K562 (cell line): ENCODE measurements around the gene DOCK3. TPM values are rescaled to one million over a fixed set of nuclear protein-coding genes. Genes with fewer than 3 reads are reported as not detected.
A peak's percentile ranks its signal among the peaks of the same experiment; 100 is the strongest.

Source experiments
- ATAC-seq: fragments of 200-7000 bp; cut with Tn5 transposase; 3 replicates; pipeline ENCODE4 v1.9.1; 2020; ENCODE audit warnings: moderate library complexity
- BruUV-seq: library from RNA; stranded (reverse); fragments of 400-500 nt; replicated peaks from 2 replicates; lab custom pipeline; 2021; lab: Mats Ljungman, UMichigan
- CTCF ChIA-PET: fragments of 300-600 bp; formaldehyde crosslinking; extraction: SDS; loops from one replicate; lab custom pipeline; 2021; ENCODE audit warnings: low intra/inter-chr PET ratio; lab: Yijun Ruan, JAX
- POLR2A ChIA-PET: fragments of 300-600, 350-650 bp; sonication (Branson Sonifier 250); formaldehyde crosslinking; extraction: SDS; loops from one replicate; lab custom pipeline; 2021; ENCODE audit warnings: antibody characterized with exemption, inconsistent platforms; lab: Yijun Ruan, JAX
- DNase-seq, 4 experiments: peaks; one replicate each; pipeline versions ENCODE4 v3.0.0 to v3.0.0-alpha.2; 2011 to 2018; ENCODE audit warnings: low spot score in 3 of 4, mixed read lengths in 3 of 4; ENCODE audit errors: extremely low read depth in 1 of 4
- FAIRE-seq: peaks from 2 replicates; lab custom pipeline; 2011; peaks lifted over from hg19 to GRCh38; lab: Jason Lieb, UNC
- H2AFZ ChIP-seq: 2 replicates; pipeline ENCODE4 v1.6.0; 2011; ENCODE audit warnings: low read depth, low read length, control low read depth, inconsistent platforms
- H3K27ac ChIP-seq: fragments of 200-600 bp; 3 replicates; pipeline ENCODE4 v1.8.0; 2011; ENCODE audit warnings: low read depth, mild to moderate bottlenecking, control low read depth, inconsistent platforms, low read length, moderate library complexity, mixed read lengths; ENCODE audit errors: extremely low read depth
- H3K27me3 ChIP-seq, 2 experiments: fragments of 300-600 bp in 1 of 2; 2 replicates in 1 of 2; 3 replicates in 1 of 2; pipeline versions ENCODE4 v1.6.0 to v1.8.0; 2011; ENCODE audit warnings: inconsistent platforms in 2 of 2, low read length in 2 of 2, mild to moderate bottlenecking in 1 of 2, mixed read lengths in 1 of 2, moderate library complexity in 1 of 2; ENCODE audit not compliant: control insufficient read depth in 2 of 2, insufficient read depth in 2 of 2
- H3K36me3 ChIP-seq: fragments of 300-600 bp; 3 replicates; pipeline ENCODE4 v1.8.0; 2011; ENCODE audit warnings: mild to moderate bottlenecking, low read length, inconsistent platforms; ENCODE audit not compliant: control insufficient read depth, insufficient read depth
- H3K4me1 ChIP-seq, 2 experiments: fragments of 200-600 bp in 1 of 2; replicated peaks in 1 of 2; 2 replicates in 1 of 2; 3 replicates in 1 of 2; pipeline versions ENCODE4 v1.5.1 to v1.8.0; 2011; ENCODE audit warnings: inconsistent platforms in 2 of 2, low read length in 2 of 2, mild to moderate bottlenecking in 1 of 2, mixed read lengths in 1 of 2, moderate library complexity in 1 of 2; ENCODE audit not compliant: control insufficient read depth in 2 of 2, insufficient read depth in 2 of 2
- H3K4me2 ChIP-seq: 2 replicates; pipeline ENCODE4 v1.6.1; 2011; ENCODE audit warnings: low read length, control low read depth, inconsistent platforms, mixed read lengths; ENCODE audit not compliant: insufficient read depth
- H3K4me3 ChIP-seq: fragments of 200-600 bp; sonication (generic), shearing (Covaris generic); 2 replicates; pipeline ENCODE4 v1.5.1; 2016; ENCODE audit warnings: control low read depth, inconsistent platforms
- H3K79me2 ChIP-seq: fragments of 200-600 bp; 3 replicates; pipeline ENCODE4 v1.8.0; 2011; ENCODE audit warnings: low read length, inconsistent platforms; ENCODE audit not compliant: control insufficient read depth, insufficient read depth
- H3K9ac ChIP-seq, 2 experiments: 2 replicates each; pipeline versions ENCODE4 v1.6.0 to v1.6.1; 2011; ENCODE audit warnings: low read depth in 2 of 2, low read length in 2 of 2, control low read depth in 1 of 2, inconsistent platforms in 1 of 2, mild to moderate bottlenecking in 1 of 2, mixed read lengths in 1 of 2; ENCODE audit not compliant: insufficient read depth in 1 of 2
- H3K9me1 ChIP-seq: one replicate; pipeline ENCODE4 v1.6.0; 2011; ENCODE audit warnings: inconsistent platforms, mild to moderate bottlenecking, low read length, moderate library complexity; ENCODE audit not compliant: control insufficient read depth, insufficient read depth
- H3K9me3 ChIP-seq: replicated peaks from 2 replicates; pipeline ENCODE4 v1.5.1; 2011; ENCODE audit warnings: low read depth, low read length, inconsistent platforms; ENCODE audit not compliant: control insufficient read depth, insufficient read depth
- H4K20me1 ChIP-seq: replicated peaks from 2 replicates; pipeline ENCODE4 v1.6.1; 2011; ENCODE audit warnings: low read length, inconsistent platforms, mixed read lengths; ENCODE audit not compliant: control insufficient read depth, insufficient read depth
- CTBP1 ChIP-seq: fragments of 450-650 bp; IDR thresholded peaks from 2 replicates; pipeline ENCODE4 v1.6.1; 2016; ENCODE audit warnings: borderline replicate concordance
- GATA2 ChIP-seq: sonication (generic); formaldehyde crosslinking; IDR thresholded peaks from 2 replicates; pipeline ENCODE4 v1.4.0; 2020; ENCODE audit warnings: mild to moderate bottlenecking, missing genetic modification reagents
- HNRNPLL ChIP-seq: fragments of 200-400 bp; formaldehyde crosslinking; IDR thresholded peaks from 2 replicates; pipeline ENCODE4 v1.6.1; 2017; ENCODE audit warnings: low read length, low read depth, mild to moderate bottlenecking; ENCODE audit not compliant: poor library complexity, severe bottlenecking
- KAT8 ChIP-seq: fragments of 450-650 bp; IDR thresholded peaks from 2 replicates; pipeline ENCODE4 v1.6.1; 2016; ENCODE audit warnings: low read depth, mild to moderate bottlenecking
- MAZ ChIP-seq, 2 experiments: fragments of 450-650 bp in 1 of 2; sonication (generic) in 1 of 2; formaldehyde crosslinking; IDR thresholded peaks in 1 of 2; conservative IDR thresholded peaks in 1 of 2; 2 replicates each; pipeline versions ENCODE4 v1.4.0 to v1.5.0; 2020; ENCODE audit warnings: mild to moderate bottlenecking in 1 of 2, missing genetic modification reagents in 1 of 2
- MYC ChIP-seq, 2 experiments: fragments of 250-450 bp in 1 of 2; sonication (Bioruptor Pico) in 1 of 2; IDR thresholded peaks; 2 replicates each; pipeline versions ENCODE4 v1.5.1 to v1.6.1; 2012 to 2021; ENCODE audit warnings: low read depth in 2 of 2, borderline replicate concordance in 1 of 2, improper control_type of control experiment in 1 of 2, low read length in 1 of 2, mild to moderate bottlenecking in 1 of 2, moderate library complexity in 1 of 2
- NCOR1 ChIP-seq: fragments of 450-650 bp; IDR thresholded peaks from 2 replicates; pipeline ENCODE4 v1.6.1; 2016; ENCODE audit warnings: mild to moderate bottlenecking, moderate library complexity
- PHB ChIP-seq: fragments of 250-450 bp; sonication (Bioruptor Pico); IDR thresholded peaks from 2 replicates; pipeline ENCODE4 v1.5.0; 2021
- PHB2 ChIP-seq: fragments of 450-650 bp; IDR thresholded peaks from 2 replicates; pipeline ENCODE4 v1.6.1; 2017; ENCODE audit warnings: low read depth
- POLR2H ChIP-seq: IDR thresholded peaks from 2 replicates; pipeline ENCODE4 v1.6.1; 2016; ENCODE audit warnings: missing genetic modification characterization, low read depth, mild to moderate bottlenecking, control low read depth, missing compliant biosample characterization, moderate library complexity
- ZBTB8A ChIP-seq: fragments of 450-650 bp; IDR thresholded peaks from 2 replicates; pipeline ENCODE4 v1.6.1; 2018; ENCODE audit warnings: mild to moderate bottlenecking, moderate library complexity; ENCODE audit not compliant: partially characterized antibody
- ZC3H8 ChIP-seq: fragments of 450-650 bp; IDR thresholded peaks from 2 replicates; pipeline ENCODE4 v1.6.1; 2017
- ZNF644 ChIP-seq: fragments of 200-800 bp; sonication (Bioruptor generic); IDR thresholded peaks from 2 replicates; pipeline ENCODE4 v1.6.1; 2016; ENCODE audit warnings: low read depth, missing genetic modification characterization, missing compliant biosample characterization
- ZNF696 ChIP-seq: fragments of 250-450 bp; sonication (Bioruptor Pico); conservative IDR thresholded peaks from 2 replicates; pipeline ENCODE4 v1.4.0; 2020; ENCODE audit warnings: mild to moderate bottlenecking, moderate library complexity
- ZNF75A ChIP-seq: fragments of 450-650 bp; formaldehyde crosslinking; IDR thresholded peaks from 2 replicates; pipeline ENCODE4 v1.4.0; 2020; ENCODE audit warnings: mild to moderate bottlenecking
- WGBS: fragments of 100-300 bp; shearing (Covaris generic); methylation state at CpG from one replicate; pipeline ENCODE4 v1.1.6; 2016; ENCODE audit warnings: low coverage, mixed read lengths; ENCODE audit not compliant: insufficient coverage; ENCODE audit errors: missing lambda C conversion rate; 5-methylcytosine and 5-hydroxymethylcytosine counted together
- in situ Hi-C: fragments of 300-500 bp; cut with MboI; formaldehyde crosslinking; loops from 4 replicates; pipeline ENCODE4 v1.15.0; 2018; ENCODE audit warnings: inconsistent platforms, mixed read lengths
- intact Hi-C: fragments of 100-400 bp; cut with micrococcal nuclease; formaldehyde crosslinking; loops from 2 replicates; pipeline ENCODE4 v1.14.2; 2022
- polyA plus RNA-seq, 8 experiments: library from polyadenylated mRNA; depleted of rRNA in 4 of 8; stranded (reverse) in 5 of 8; unstranded in 3 of 8; fragments of >200 nt; fragmentation: Nextera tagmentation in 2 of 8; fragmentation: Illumina TruSeq in 1 of 8; extraction: Ambion mirVana in 2 of 8; extraction: Trizol in 1 of 8; gene quantifications; 2 replicates each; pipeline versions ENCODE4 v1.2.1 to v1.2.3, GENCODE V29; 2011 to 2014; ENCODE audit warnings: inconsistent platforms in 1 of 8, missing spikeins in 1 of 8
- total RNA-seq, 7 experiments: library from RNA; depleted of rRNA in 6 of 7; stranded (reverse); fragments of >200 nt in 6 of 7; fragmentation: Illumina TruSeq in 2 of 7; extraction: Trizol in 2 of 7; gene quantifications; 2 replicates each; pipeline versions ENCODE4 v1.2.1 to v1.2.3, GENCODE V29; 2011 to 2021; ENCODE audit warnings: low replicate concordance in 1 of 7

Gene DOCK3
- total and polyA plus RNA-seq, 9 of the 15 experiments (the other 6 are each of a cell fraction or from before 2014, with no cell fraction given) = under 0.01 to 0.03 (median 0.01) TPM; not detected in 4

DNA sequence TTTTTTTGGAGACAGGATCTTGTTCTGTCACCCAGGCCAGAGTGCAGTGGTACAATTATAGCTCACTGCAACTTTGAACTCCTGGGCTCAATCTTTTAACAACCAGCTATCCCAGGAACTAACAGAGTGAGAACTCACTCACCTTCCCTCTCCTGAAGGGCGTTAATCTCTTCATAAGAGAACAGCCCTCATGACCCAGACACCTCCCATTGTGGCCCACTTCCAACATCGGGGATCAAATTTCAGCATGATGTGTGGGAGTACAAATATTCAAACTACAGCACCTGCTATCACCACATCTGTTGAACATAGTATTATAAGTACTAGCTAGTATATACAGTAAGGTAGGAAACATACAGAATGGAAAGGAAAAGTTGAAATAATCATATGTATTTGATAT lies 132.5 kb downstream of the DOCK3 start:
- no peak for TF ChIP-seq PHB (CRISPR knock-in tag)
- no peak for TF ChIP-seq CTBP1
- TF ChIP-seq KAT8 = no peak
- TF ChIP-seq ZNF75A = no peak
- no peak for TF ChIP-seq ZBTB8A
- no peak for TF ChIP-seq ZNF696 (CRISPR knock-in tag)
- no peak for TF ChIP-seq ZC3H8
- TF ChIP-seq PHB2 = no peak
- TF ChIP-seq MYC (IDR thresholded peaks at IDR 0.05; ENCODE audit: low read depth, low read length) = no peak
- no peak for TF ChIP-seq MYC (CRISPR knock-in tag; IDR thresholded peaks at IDR 0.05; ENCODE audit: borderline replicate concordance, low read depth)
- no peak for TF ChIP-seq NCOR1
- TF ChIP-seq GATA2 (CRISPR knock-in tag) = no peak
- TF ChIP-seq POLR2H (tag) = no peak
- no peak for TF ChIP-seq ZNF644 (tag)
- no peak for TF ChIP-seq MAZ (CRISPR knock-in tag; conservative IDR thresholded peaks at IDR 0.05 in 1 of 2, IDR thresholded peaks at IDR 0.05 in 1 of 2)
- no peak for TF ChIP-seq HNRNPLL
- H3K9me1 ChIP-seq = no peaks in the 10 kb centered on the region
- no peaks in the 10 kb centered on the region for H3K4me1 ChIP-seq
- H3K27ac ChIP-seq = no peak overlapping the region
- H3K9me3 ChIP-seq = no peaks in the 10 kb centered on the region
- H3K9ac ChIP-seq = no peak overlapping the region
- DNase-seq = peak in 1 of 4 experiments; percentile 1
- in situ Hi-C loops = no loop called here
- H3K4me3 ChIP-seq = no peak overlapping the region
- H3K27me3 ChIP-seq = no peaks in the 10 kb centered on the region; a peak in 1 of 5 replicates
- ChIA-PET CTCF (no interaction called here), POLR2A (no interaction called here)
- H3K79me2 ChIP-seq = no peaks in the 10 kb centered on the region
- intact Hi-C loops = no loop called here
- no peaks in the 10 kb centered on the region for H3K36me3 ChIP-seq
- H2AFZ ChIP-seq = no peak overlapping the region
- H3K4me2 ChIP-seq = no peak overlapping the region
- WGBS = 0% methylated on average over 2 of the region's 2 CpGs
- no peak for ATAC-seq
- no peak for FAIRE-seq
- H4K20me1 ChIP-seq = no peaks in the 10 kb centered on the region
- no TSS peak for BruUV-seq
